Activated CD4-positive, CD25-positive, alpha-beta regulatory T cell treated with anti-CD3 and anti-CD28 coated beads, Interleukin-2, amount 50 U/mL, for 72 hours (primary cell): ENCODE measurements around the gene NCOR2.

Experiments used
- DNase-seq: peaks from one replicate; pipeline ENCODE4 v3.0.0; 2021

Gene NCOR2

GRCh38 chr12:124573839-124574786 is 6.7 kb upstream of the NCOR2 start:
- no peak for DNase-seq

- no peak for DNase-seq
Measured at GRCh38 chr12:124571556-124571955, 4.1 kb upstream of the NCOR2 start.

- DNase-seq: no peak
Measured at GRCh38 chr12:124570810-124571209, 3.4 kb upstream of the NCOR2 start.

GRCh38 chr12:124569375-124570148 is 2.1 kb upstream of the NCOR2 start:
- no peak for DNase-seq

GRCh38 chr12:124568431-124569374 is 1.3 kb upstream of the NCOR2 start:
- no peak for DNase-seq

GRCh38 chr12:124567673-124568373 is 411 bp upstream of the NCOR2 start:
- DNase-seq: peak; percentile 78

- peak; percentile 63 for DNase-seq
Measured at GRCh38 chr12:124566161-124566996, 1.0 kb downstream of the NCOR2 start.

GRCh38 chr12:124565656-124566160 is 1.7 kb downstream of the NCOR2 start:
- DNase-seq: no peak

GRCh38 chr12:124564971-124565491 is 2.4 kb downstream of the NCOR2 start:
- no peak for DNase-seq

- no peak for DNase-seq
Measured at GRCh38 chr12:124564232-124564958, 3.0 kb downstream of the NCOR2 start.

- no peak for DNase-seq
Measured at GRCh38 chr12:124563809-124564208, 3.6 kb downstream of the NCOR2 start.

- no peak for DNase-seq
Measured at GRCh38 chr12:124563401-124563800, 4.0 kb downstream of the NCOR2 start.

GRCh38 chr12:124562796-124563181 is 4.6 kb downstream of the NCOR2 start:
- no peak for DNase-seq

GRCh38 chr12:124562018-124562795 is 5.2 kb downstream of the NCOR2 start:
- DNase-seq: no peak

- no peak for DNase-seq
Measured at GRCh38 chr12:124561231-124561630, 6.2 kb downstream of the NCOR2 start.

GRCh38 chr12:124560146-124560890 is 7.1 kb downstream of the NCOR2 start:
- DNase-seq: no peak

GRCh38 chr12:124559182-124560017 is 8.0 kb downstream of the NCOR2 start:
- DNase-seq: no peak
